Measurements from ENCODE around the gene NARS2. TPM values are rescaled to one million over a fixed set of nuclear protein-coding genes. Genes with fewer than 3 reads are reported as not detected.

The NARS2 gene
- total RNA-seq, 1 donor from 2014 or later: 24.7 TPM

GRCh38 chr11:78399136-78399535 lies 175.5 kb downstream of the NARS2 start:
- H3K27ac Mint-ChIP-seq: no peak overlapping the region
- H3K4me1 Mint-ChIP-seq (ENCODE audit: low read depth): peaks cover 9% of the 10 kb centered on the region
- no peaks in the 10 kb centered on the region for H3K27me3 Mint-ChIP-seq
- no peak for DNase-seq (ENCODE audit: low spot score, unreplicated experiment)
- H3K36me3 Mint-ChIP-seq (ENCODE audit: insufficient read depth): no peaks in the 10 kb centered on the region
- no peaks in the 10 kb centered on the region for H3K9me3 Mint-ChIP-seq (ENCODE audit: low read depth)
- TF ChIP-seq CTCF (IDR thresholded peaks at IDR 0.05; ENCODE audit: unreplicated experiment): no peak
- no peak overlapping the region for H3K4me3 Mint-ChIP-seq (ENCODE audit: low read depth)

- no peaks in the 10 kb centered on the region for H3K9me3 Mint-ChIP-seq (ENCODE audit: low read depth)
- no peaks in the 10 kb centered on the region for H3K36me3 Mint-ChIP-seq (ENCODE audit: insufficient read depth)
- no peak for TF ChIP-seq CTCF (IDR thresholded peaks at IDR 0.05; ENCODE audit: unreplicated experiment)
- H3K27ac Mint-ChIP-seq: no peak overlapping the region
- H3K4me3 Mint-ChIP-seq (ENCODE audit: low read depth): no peak overlapping the region
- no peak for DNase-seq (ENCODE audit: low spot score, unreplicated experiment)
- peaks cover 9% of the 10 kb centered on the region for H3K4me1 Mint-ChIP-seq (ENCODE audit: low read depth)
- H3K27me3 Mint-ChIP-seq: no peaks in the 10 kb centered on the region
Observed at GRCh38 chr11:78398715-78399114, 175.9 kb downstream of the NARS2 start.

GRCh38 chr11:78397398-78397797 lies 177.3 kb downstream of the NARS2 start:
- Mint-ChIP-seq H3K4me3 (ENCODE audit: low read depth) (no peak overlapping the region), H3K9me3 (ENCODE audit: low read depth) (no peaks in the 10 kb centered on the region), H3K27ac (no peak overlapping the region), H3K27me3 (no peaks in the 10 kb centered on the region), H3K4me1 (ENCODE audit: low read depth) (peaks cover 13% of the 10 kb centered on the region), H3K36me3 (ENCODE audit: insufficient read depth) (no peaks in the 10 kb centered on the region)
- TF ChIP-seq CTCF (IDR thresholded peaks at IDR 0.05; ENCODE audit: unreplicated experiment): no peak
- no peak for DNase-seq (ENCODE audit: low spot score, unreplicated experiment)

GRCh38 chr11:78395597-78395996 lies 179.1 kb downstream of the NARS2 start:
- H3K4me3 Mint-ChIP-seq (ENCODE audit: low read depth): no peak overlapping the region
- TF ChIP-seq CTCF (IDR thresholded peaks at IDR 0.05; ENCODE audit: unreplicated experiment): no peak
- H3K9me3 Mint-ChIP-seq (ENCODE audit: low read depth): no peaks in the 10 kb centered on the region
- peaks cover 1% of the 10 kb centered on the region for H3K36me3 Mint-ChIP-seq (ENCODE audit: insufficient read depth)
- no peak for DNase-seq (ENCODE audit: low spot score, unreplicated experiment)
- H3K4me1 Mint-ChIP-seq (ENCODE audit: low read depth): peaks cover 13% of the 10 kb centered on the region
- H3K27ac Mint-ChIP-seq: no peak overlapping the region
- no peaks in the 10 kb centered on the region for H3K27me3 Mint-ChIP-seq

GRCh38 chr11:78392854-78393253 lies 181.8 kb downstream of the NARS2 start:
- DNase-seq (ENCODE audit: low spot score, unreplicated experiment): no peak
- Mint-ChIP-seq H3K9me3 (ENCODE audit: low read depth) (no peaks in the 10 kb centered on the region), H3K36me3 (ENCODE audit: insufficient read depth) (peaks cover 4% of the 10 kb centered on the region), H3K4me3 (ENCODE audit: low read depth) (no peak overlapping the region), H3K4me1 (ENCODE audit: low read depth) (peaks cover 7% of the 10 kb centered on the region), H3K27me3 (no peaks in the 10 kb centered on the region), H3K27ac (peak overlapping the region; percentile 26)
- no peak for TF ChIP-seq CTCF (IDR thresholded peaks at IDR 0.05; ENCODE audit: unreplicated experiment)
